Trophoblast cell (in vitro differentiated cells and primary cell): ENCODE data around the gene ITPK1.

Experiments used
- DNase-seq, 2 donors: peaks; one replicate each; pipeline ENCODE4 v3.0.0-alpha.2; 2016
- H2AFZ ChIP-seq: 2 replicates; pipeline ENCODE4 v1.6.1; 2013; ENCODE audit warnings: low read length, moderate library complexity, mild to moderate bottlenecking; ENCODE audit not compliant: insufficient read depth, poor library complexity
- H2AK5ac ChIP-seq: 2 replicates; pipeline ENCODE4 v1.6.1; 2013; ENCODE audit warnings: mild to moderate bottlenecking, low read length
- H2BK120ac ChIP-seq: 2 replicates; pipeline ENCODE4 v1.6.1; 2013; ENCODE audit warnings: low read length, mild to moderate bottlenecking, moderate library complexity; ENCODE audit not compliant: insufficient read depth, poor library complexity
- H2BK12ac ChIP-seq: 2 replicates; pipeline ENCODE4 v1.6.1; 2013; ENCODE audit warnings: mild to moderate bottlenecking, low read length, moderate library complexity
- H2BK5ac ChIP-seq: 2 replicates; pipeline ENCODE4 v1.6.1; 2013; ENCODE audit warnings: low read length, low read depth, moderate library complexity, mild to moderate bottlenecking; ENCODE audit not compliant: poor library complexity
- H3K14ac ChIP-seq: 2 replicates; pipeline ENCODE4 v1.6.1; 2013; ENCODE audit warnings: mild to moderate bottlenecking, low read length
- H3K18ac ChIP-seq: 2 replicates; pipeline ENCODE4 v1.6.1; 2013; ENCODE audit warnings: mild to moderate bottlenecking, low read length
- H3K23ac ChIP-seq: 2 replicates; pipeline ENCODE4 v1.6.1; 2013; ENCODE audit warnings: low read length
- H3K27ac ChIP-seq: 2 replicates; pipeline ENCODE4 v1.5.1; 2013; ENCODE audit warnings: low read depth, mild to moderate bottlenecking, inconsistent platforms, low read length, moderate library complexity
- H3K27me3 ChIP-seq: 2 replicates; pipeline ENCODE4 v1.6.1; 2013; ENCODE audit warnings: inconsistent platforms, mild to moderate bottlenecking, low read length, moderate library complexity; ENCODE audit not compliant: insufficient read depth
- H3K36me3 ChIP-seq, 2 experiments: 1 replicate in 1 of 2; 2 replicates in 1 of 2; pipeline ENCODE4 v1.6.1; 2013; ENCODE audit warnings: low read length in 2 of 2, mild to moderate bottlenecking in 2 of 2, moderate library complexity in 1 of 2; ENCODE audit not compliant: insufficient read depth in 2 of 2, control insufficient read depth in 1 of 2
- H3K4ac ChIP-seq: 2 replicates; pipeline ENCODE4 v1.6.1; 2013; ENCODE audit warnings: low read depth, mild to moderate bottlenecking, low read length, moderate library complexity
- H3K4me1 ChIP-seq, 2 experiments: 1 replicate in 1 of 2; 2 replicates in 1 of 2; pipeline ENCODE4 v1.6.1; 2013; ENCODE audit warnings: low read length in 2 of 2, mild to moderate bottlenecking in 2 of 2, moderate library complexity in 1 of 2; ENCODE audit not compliant: insufficient read depth in 2 of 2, control insufficient read depth in 1 of 2
- H3K4me2 ChIP-seq: 2 replicates; pipeline ENCODE4 v1.6.1; 2013; ENCODE audit warnings: inconsistent platforms, mild to moderate bottlenecking, low read length, moderate library complexity
- H3K4me3 ChIP-seq: 2 replicates; pipeline ENCODE4 v1.5.1; 2013; ENCODE audit warnings: mild to moderate bottlenecking, low read depth, low read length, inconsistent platforms
- H3K79me1 ChIP-seq: one replicate; pipeline ENCODE4 v1.6.1; 2013; ENCODE audit warnings: low read length
- H3K79me2 ChIP-seq: 2 replicates; pipeline ENCODE4 v1.6.1; 2013; ENCODE audit warnings: low read length, mild to moderate bottlenecking; ENCODE audit not compliant: control insufficient read depth, insufficient read depth, poor library complexity
- H3K9ac ChIP-seq: 2 replicates; pipeline ENCODE4 v1.6.1; 2013; ENCODE audit warnings: mild to moderate bottlenecking, low read length
- H3K9me3 ChIP-seq: 2 replicates; pipeline ENCODE4 v1.6.1; 2013; ENCODE audit warnings: low read depth, mild to moderate bottlenecking, control low read depth, inconsistent platforms, low read length; ENCODE audit not compliant: insufficient read depth
- H4K12ac ChIP-seq: 2 replicates; pipeline ENCODE4 v1.6.1; 2013; ENCODE audit warnings: low read depth, mild to moderate bottlenecking, low read length, moderate library complexity
- H4K8ac ChIP-seq: 2 replicates; pipeline ENCODE4 v1.6.1; 2013; ENCODE audit warnings: low read depth, mild to moderate bottlenecking, low read length, moderate library complexity
- H4K91ac ChIP-seq: one replicate; pipeline ENCODE4 v1.6.1; 2013; ENCODE audit warnings: low read depth, mild to moderate bottlenecking, low read length, moderate library complexity
- WGBS: extraction: QIAGEN DNeasy Blood & Tissue Kit; methylation state at CpG from one replicate; pipeline ENCODE4 v1.1.7; 2013; ENCODE audit warnings: missing lambda C conversion rate; ENCODE audit not compliant: insufficient read length, insufficient coverage; ENCODE audit errors: extremely low coverage; 5-methylcytosine and 5-hydroxymethylcytosine counted together

The ITPK1 gene

GRCh38 chr14:92944976-92945375 lies 170.7 kb downstream of the ITPK1 start:
- no peaks in the 10 kb centered on the region for H3K9me3 ChIP-seq
- H3K4me3 ChIP-seq, result no peak overlapping the region
- H3K14ac ChIP-seq, result no peak overlapping the region
- no peak overlapping the region for H3K4ac ChIP-seq
- no peak overlapping the region for H2BK120ac ChIP-seq
- no peaks in the 10 kb centered on the region for H3K36me3 ChIP-seq
- H3K18ac ChIP-seq, result no peak overlapping the region
- no peaks in the 10 kb centered on the region for H3K79me2 ChIP-seq
- no peak overlapping the region for H2BK5ac ChIP-seq
- no peak overlapping the region for H3K9ac ChIP-seq
- H4K91ac ChIP-seq, result no peak overlapping the region
- no peak overlapping the region for H2BK12ac ChIP-seq
- H3K79me1 ChIP-seq, result no peaks in the 10 kb centered on the region
- no CpG with 5 or more reads among the region's 12 CpGs for WGBS
- DNase-seq, result no peak
- no peak overlapping the region for H3K4me2 ChIP-seq
- H3K23ac ChIP-seq, result no peak overlapping the region
- no peak overlapping the region for H2AK5ac ChIP-seq
- no peak overlapping the region for H3K27ac ChIP-seq
- H4K12ac ChIP-seq, result no peak overlapping the region
- H4K8ac ChIP-seq, result no peak overlapping the region
- no peaks in the 10 kb centered on the region for H3K27me3 ChIP-seq
- H2AFZ ChIP-seq, result no peak overlapping the region
- H3K4me1 ChIP-seq, result no peaks in the 10 kb centered on the region

- no peak overlapping the region for H3K18ac ChIP-seq
- no peak overlapping the region for H3K9ac ChIP-seq
- H3K79me2 ChIP-seq, result no peaks in the 10 kb centered on the region
- H2BK5ac ChIP-seq, result no peak overlapping the region
- H3K4me1 ChIP-seq, result no peaks in the 10 kb centered on the region
- H3K27me3 ChIP-seq, result no peaks in the 10 kb centered on the region
- no peak overlapping the region for H3K4me3 ChIP-seq
- no peak overlapping the region for H4K8ac ChIP-seq
- H4K91ac ChIP-seq, result no peak overlapping the region
- no peak overlapping the region for H3K23ac ChIP-seq
- H3K27ac ChIP-seq, result no peak overlapping the region
- no peak overlapping the region for H2BK120ac ChIP-seq
- WGBS, result no CpG with 5 or more reads among the region's 17 CpGs
- H2AK5ac ChIP-seq, result no peak overlapping the region
- H3K14ac ChIP-seq, result no peak overlapping the region
- no peak overlapping the region for H3K4me2 ChIP-seq
- H3K79me1 ChIP-seq, result no peaks in the 10 kb centered on the region
- no peak overlapping the region for H2AFZ ChIP-seq
- H4K12ac ChIP-seq, result no peak overlapping the region
- H3K9me3 ChIP-seq, result no peaks in the 10 kb centered on the region
- DNase-seq, result no peak
- H2BK12ac ChIP-seq, result no peak overlapping the region
- H3K4ac ChIP-seq, result no peak overlapping the region
- no peaks in the 10 kb centered on the region for H3K36me3 ChIP-seq
Measured at GRCh38 chr14:92943855-92944570, 171.7 kb downstream of the ITPK1 start.

GRCh38 chr14:92942976-92943710 lies 172.6 kb downstream of the ITPK1 start:
- Histone ChIP-seq H3K27ac (no peak overlapping the region), H3K27me3 (no peaks in the 10 kb centered on the region), H3K4me1 (no peaks in the 10 kb centered on the region), H2BK120ac (no peak overlapping the region), H3K9me3 (no peaks in the 10 kb centered on the region), H3K79me1 (no peaks in the 10 kb centered on the region), H4K91ac (no peak overlapping the region), H3K36me3 (no peaks in the 10 kb centered on the region), H2AK5ac (no peak overlapping the region), H3K14ac (no peak overlapping the region), H3K4me3 (no peak overlapping the region), H3K9ac (no peak overlapping the region), H2BK12ac (no peak overlapping the region), H4K8ac (no peak overlapping the region), H3K79me2 (no peaks in the 10 kb centered on the region), H2BK5ac (no peak overlapping the region), H3K4ac (no peak overlapping the region), H3K23ac (no peak overlapping the region), H4K12ac (no peak overlapping the region), H2AFZ (no peak overlapping the region), H3K4me2 (no peak overlapping the region), H3K18ac (no peak overlapping the region)
- no CpG with 5 or more reads among the region's 30 CpGs for WGBS
- no peak for DNase-seq

GRCh38 chr14:92942576-92942975 lies 173.1 kb downstream of the ITPK1 start:
- Histone ChIP-seq H3K36me3 (no peaks in the 10 kb centered on the region), H3K23ac (no peak overlapping the region), H2BK5ac (no peak overlapping the region), H2BK12ac (no peak overlapping the region), H3K4ac (no peak overlapping the region), H3K9me3 (no peaks in the 10 kb centered on the region), H3K4me2 (no peak overlapping the region), H2AFZ (no peak overlapping the region), H3K27ac (no peak overlapping the region), H3K9ac (no peak overlapping the region), H3K27me3 (no peaks in the 10 kb centered on the region), H2BK120ac (no peak overlapping the region), H4K91ac (no peak overlapping the region), H3K79me1 (no peaks in the 10 kb centered on the region), H3K79me2 (no peaks in the 10 kb centered on the region), H4K8ac (no peak overlapping the region), H4K12ac (no peak overlapping the region), H2AK5ac (no peak overlapping the region), H3K18ac (no peak overlapping the region), H3K4me3 (no peak overlapping the region), H3K14ac (no peak overlapping the region), H3K4me1 (no peaks in the 10 kb centered on the region)
- DNase-seq, result no peak
- no CpG with 5 or more reads among the region's 8 CpGs for WGBS
